Activated T-cell treated with anti-CD3 and anti-CD28 coated beads, Interleukin-2, amount 50 U/mL, for 72 hours (primary cell): ENCODE data around the gene SHISA2. TPM values are rescaled to one million over a fixed set of nuclear protein-coding genes. Genes with fewer than 3 reads are reported as not detected.

Source experiments
- ATAC-seq, 2 donors: fragments of 150-1000 bp; cut with Tn5 transposase; replicated peaks in 1 of 2; 2 replicates each; pipeline ENCODE4 v1.10.0; 2021; ENCODE audit warnings: moderate library complexity in 2 of 2, mild to moderate bottlenecking in 1 of 2
- DNase-seq, 2 donors: peaks; one replicate each; pipeline ENCODE4 v3.0.0; 2021 to 2022; ENCODE audit warnings: mixed read lengths in 1 of 2
- H3K27ac Mint-ChIP-seq: one replicate; pipeline ENCODE4 v1.8.0; 2022; ENCODE audit warnings: mild to moderate bottlenecking, moderate library complexity, mixed read lengths
- H3K27me3 Mint-ChIP-seq: one replicate; pipeline ENCODE4 v1.8.0; 2022; ENCODE audit warnings: low read depth, mixed read lengths
- H3K36me3 Mint-ChIP-seq, 2 donors: one replicate each; pipeline ENCODE4 v1.8.0; 2022; ENCODE audit warnings: mixed read lengths in 2 of 2, mild to moderate bottlenecking in 1 of 2; ENCODE audit not compliant: insufficient read depth in 2 of 2
- H3K4me1 Mint-ChIP-seq: one replicate; pipeline ENCODE4 v1.8.0; 2022; ENCODE audit warnings: low read depth, mixed read lengths
- H3K4me3 Mint-ChIP-seq, 2 donors: one replicate each; pipeline ENCODE4 v1.8.0; 2022; ENCODE audit warnings: mild to moderate bottlenecking in 2 of 2, mixed read lengths in 2 of 2, moderate library complexity in 2 of 2
- H3K9me3 Mint-ChIP-seq, 2 donors: one replicate each; pipeline ENCODE4 v1.8.0; 2022; ENCODE audit warnings: mixed read lengths in 2 of 2
- total RNA-seq, 2 donors: library from RNA; stranded (reverse); gene quantifications; one replicate each; pipeline ENCODE4 v1.2.3, GENCODE V29; 2022

Gene SHISA2
- total RNA-seq, 2 donors from 2014 or later, result 0.07 to 0.19 TPM

DNA sequence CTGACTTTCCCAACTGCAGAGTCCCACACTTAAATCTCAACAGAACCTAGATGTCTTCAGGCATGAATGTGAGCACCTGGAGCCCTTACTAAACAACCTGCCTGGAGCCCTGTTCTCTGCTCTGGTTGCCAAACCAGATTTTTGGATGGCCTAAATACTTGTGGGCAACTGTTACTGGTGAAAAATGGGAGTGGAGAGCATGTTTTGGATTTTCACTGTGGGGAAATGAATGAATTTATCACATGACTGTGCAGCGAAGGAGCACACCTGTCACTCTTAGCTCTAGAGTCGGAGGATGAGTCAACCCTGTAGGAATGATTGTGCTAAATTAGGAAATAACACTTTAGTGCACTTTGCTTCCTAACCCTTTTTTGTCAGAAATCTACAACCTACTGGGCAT, 30.3 kb downstream of the SHISA2 start:
- H3K4me3 Mint-ChIP-seq, result no peak overlapping the region
- no peaks in the 10 kb centered on the region for H3K27me3 Mint-ChIP-seq
- DNase-seq (no peak), ATAC-seq (no peak)
- no peak overlapping the region for H3K27ac Mint-ChIP-seq
- H3K36me3 Mint-ChIP-seq, result peaks cover 1 to 6% of the 10 kb centered on the region in 2 donors
- H3K4me1 Mint-ChIP-seq, result peaks cover 18% of the 10 kb centered on the region
- no peaks in the 10 kb centered on the region for H3K9me3 Mint-ChIP-seq

DNA sequence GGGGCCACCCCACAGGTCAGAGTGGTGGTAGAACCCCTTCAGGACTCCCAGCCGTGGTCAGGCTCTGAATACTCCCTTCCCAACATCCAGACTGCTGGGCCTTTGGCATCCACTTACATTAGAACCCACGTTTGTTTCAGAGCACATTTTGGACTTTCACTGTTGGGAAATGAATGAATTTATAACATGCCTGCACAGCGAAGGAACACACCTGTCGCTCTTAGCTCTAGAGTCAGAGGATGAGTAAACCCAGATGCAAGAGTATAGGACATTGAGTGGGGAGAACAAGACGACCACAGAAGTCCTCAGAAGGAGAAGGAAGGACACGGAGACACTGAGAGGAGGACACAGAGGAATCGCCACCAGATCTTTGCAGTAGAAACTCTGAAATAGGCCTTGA, 30.9 kb downstream of the SHISA2 start:
- Mint-ChIP-seq H3K27me3 (no peaks in the 10 kb centered on the region), H3K4me3 (no peak overlapping the region), H3K27ac (no peak overlapping the region), H3K36me3 (peaks cover 1 to 6% of the 10 kb centered on the region in 2 donors), H3K9me3 (no peaks in the 10 kb centered on the region), H3K4me1 (peaks cover 18% of the 10 kb centered on the region)
- no peak for ATAC-seq
- DNase-seq, result no peak

DNA sequence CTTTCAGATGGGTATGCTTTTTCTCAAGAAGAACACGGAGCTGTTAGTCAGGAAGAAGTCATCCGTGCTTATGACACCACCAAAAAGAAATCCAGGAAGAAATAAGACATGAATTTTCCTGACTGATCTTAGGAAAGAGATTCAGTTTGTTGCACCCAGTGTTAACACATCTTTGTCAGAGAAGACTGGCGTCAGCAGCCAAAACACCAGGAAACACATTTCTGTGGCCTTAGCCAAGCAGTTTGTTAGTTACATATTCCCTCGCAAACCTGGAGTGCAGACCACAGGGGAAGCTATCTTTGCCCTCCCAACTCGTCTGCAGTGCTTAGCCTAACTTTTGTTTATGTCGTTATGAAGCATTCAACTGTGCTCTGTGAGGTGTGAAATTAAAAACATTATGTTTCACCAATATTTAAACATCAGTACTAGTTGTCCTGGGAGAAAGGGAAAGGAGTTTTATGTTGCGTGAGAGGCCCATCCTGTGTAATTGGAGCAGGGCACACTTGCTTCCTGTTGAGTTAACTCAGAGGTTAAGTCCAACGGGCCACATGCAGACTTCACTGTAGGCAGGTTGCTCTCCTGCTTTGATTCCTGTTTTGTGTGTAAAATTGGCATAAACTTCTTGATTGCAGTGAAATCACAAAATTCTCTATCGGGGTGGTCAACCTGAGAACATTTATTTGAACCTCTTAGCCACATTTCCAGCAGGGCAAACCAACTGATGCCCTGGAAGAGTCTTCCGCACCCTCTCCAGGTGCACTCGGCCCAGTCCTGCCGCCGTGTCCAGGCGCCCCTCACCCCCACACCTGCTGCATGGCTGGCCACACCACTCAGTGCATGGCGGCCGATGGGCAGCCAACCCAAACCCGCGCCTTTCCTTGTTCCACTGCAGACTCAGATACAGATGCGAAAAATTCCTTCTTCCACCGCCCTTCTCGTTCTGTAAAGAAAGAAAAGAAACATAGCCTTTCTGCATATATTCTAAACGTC, 31.6 kb downstream of the SHISA2 start:
- H3K27ac Mint-ChIP-seq, result no peak overlapping the region
- no peak overlapping the region for H3K4me3 Mint-ChIP-seq
- H3K27me3 Mint-ChIP-seq, result no peaks in the 10 kb centered on the region
- DNase-seq (no peak), ATAC-seq (no peak)
- H3K9me3 Mint-ChIP-seq, result no peaks in the 10 kb centered on the region
- peaks cover 1 to 6% of the 10 kb centered on the region in 2 donors for H3K36me3 Mint-ChIP-seq
- H3K4me1 Mint-ChIP-seq, result peaks cover 18% of the 10 kb centered on the region

DNA sequence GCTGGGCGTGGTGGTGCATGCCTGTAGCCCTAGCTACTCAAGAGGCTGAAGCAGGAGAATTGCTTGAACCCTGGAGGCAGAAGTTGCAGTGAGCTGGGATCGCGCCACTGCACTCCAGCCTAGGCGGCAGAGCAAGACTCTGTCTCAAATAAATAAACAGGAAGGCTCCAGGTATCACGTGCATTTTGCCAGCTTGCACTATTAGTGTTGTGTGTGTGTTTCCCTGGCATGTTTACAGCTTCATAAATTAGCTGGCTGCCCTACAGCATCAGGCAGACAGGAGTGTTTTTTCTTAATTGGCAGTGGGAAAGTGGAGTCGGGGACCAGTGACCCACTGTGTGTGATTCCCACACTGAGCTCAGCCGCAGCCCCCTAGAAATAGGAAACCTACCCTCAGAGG, 32.6 kb downstream of the SHISA2 start:
- H3K9me3 Mint-ChIP-seq, result peaks cover 0 to 2% of the 10 kb centered on the region in 2 donors
- H3K4me1 Mint-ChIP-seq, result peaks cover 18% of the 10 kb centered on the region
- peaks cover 1 to 6% of the 10 kb centered on the region in 2 donors for H3K36me3 Mint-ChIP-seq
- no peak overlapping the region for H3K27ac Mint-ChIP-seq
- no peak overlapping the region for H3K4me3 Mint-ChIP-seq
- no peaks in the 10 kb centered on the region for H3K27me3 Mint-ChIP-seq
- ATAC-seq, result no peak
- DNase-seq, result no peak

DNA sequence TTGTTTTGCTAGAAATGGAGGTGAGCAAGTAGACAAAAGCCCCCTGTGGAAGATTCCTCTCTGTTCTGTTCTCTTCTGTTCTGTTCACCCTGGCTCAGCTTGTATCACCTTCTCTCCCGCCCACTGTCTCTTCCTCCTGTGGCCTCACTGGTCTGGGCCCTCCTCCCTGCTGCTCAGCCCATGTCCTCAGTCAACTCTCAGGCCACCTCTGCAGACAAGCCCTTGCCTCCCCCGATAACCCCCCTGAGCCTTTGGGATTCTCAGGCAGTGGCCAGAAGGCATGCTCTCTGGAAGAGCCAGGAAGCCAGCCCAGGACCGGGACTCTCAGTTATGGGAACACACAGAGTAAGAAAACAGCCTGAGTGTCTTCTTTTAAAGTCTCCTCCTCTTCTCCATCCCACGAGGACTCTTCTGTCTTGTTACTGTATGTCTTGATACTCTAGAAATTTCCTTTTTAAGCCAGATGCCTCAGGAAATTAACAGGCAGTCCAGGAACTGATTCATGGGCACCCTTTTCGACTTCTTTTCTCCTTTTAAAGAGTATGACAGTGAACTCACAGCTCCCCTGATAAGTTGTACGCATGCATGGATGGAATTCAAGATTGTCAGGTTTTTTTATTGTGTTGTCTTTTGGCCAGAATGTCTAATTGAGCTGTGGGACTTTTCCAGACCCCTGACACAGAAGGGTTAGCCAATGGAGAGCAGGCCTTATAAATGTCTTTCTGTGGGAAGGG, 33.7 kb downstream of the SHISA2 start:
- ATAC-seq (peak in 1 of 2 donors; percentile 28), DNase-seq (no peak)
- H3K27me3 Mint-ChIP-seq, result no peaks in the 10 kb centered on the region
- peaks cover 0 to 4% of the 10 kb centered on the region in 2 donors for H3K9me3 Mint-ChIP-seq
- no peak overlapping the region for H3K4me3 Mint-ChIP-seq
- H3K27ac Mint-ChIP-seq, result peak overlapping the region; percentile 41
- H3K4me1 Mint-ChIP-seq, result peaks cover 22% of the 10 kb centered on the region
- peaks cover 1 to 9% of the 10 kb centered on the region in 2 donors for H3K36me3 Mint-ChIP-seq

DNA sequence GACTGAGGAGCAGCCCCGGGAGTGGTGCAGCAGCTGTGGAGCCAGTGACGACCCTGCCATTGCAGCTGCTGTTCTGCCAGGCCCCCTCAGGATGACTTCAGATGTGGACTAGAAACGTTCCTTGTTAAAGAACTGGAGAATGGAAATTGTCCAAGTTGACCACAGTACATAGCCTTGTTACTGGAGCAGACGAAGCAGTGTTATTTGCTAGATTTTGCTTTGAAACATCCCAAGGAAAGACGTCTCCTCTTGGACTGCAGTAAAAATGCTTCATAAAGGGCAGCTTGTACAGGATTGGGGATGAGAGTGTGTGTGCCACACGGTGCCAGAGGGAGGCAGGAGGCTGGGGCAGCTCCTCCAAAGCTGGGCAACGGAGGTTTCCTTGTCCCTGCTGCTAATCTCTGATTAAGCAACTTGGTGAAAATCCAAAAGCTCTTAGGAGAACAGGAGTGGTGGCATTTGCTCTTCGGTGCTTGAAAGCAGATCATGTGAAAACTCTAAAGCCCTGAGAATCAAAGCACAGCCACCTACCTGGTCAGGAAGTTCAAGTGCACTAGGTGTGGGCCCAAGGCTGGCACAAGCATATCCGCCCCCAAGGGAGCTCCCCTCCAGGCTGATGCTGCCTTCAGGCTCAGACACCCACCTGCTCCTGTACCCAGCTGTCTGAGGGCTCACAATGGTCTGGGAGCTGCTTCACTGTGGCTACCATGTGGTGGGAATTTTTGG, 34.5 kb downstream of the SHISA2 start:
- Mint-ChIP-seq H3K27ac (no peak overlapping the region), H3K36me3 (peaks cover 1 to 9% of the 10 kb centered on the region in 2 donors), H3K4me3 (no peak overlapping the region), H3K4me1 (peaks cover 22% of the 10 kb centered on the region), H3K27me3 (no peaks in the 10 kb centered on the region), H3K9me3 (peaks cover 0 to 4% of the 10 kb centered on the region in 2 donors)
- ATAC-seq (peak in 1 of 2 donors; percentile 58), DNase-seq (no peak)

DNA sequence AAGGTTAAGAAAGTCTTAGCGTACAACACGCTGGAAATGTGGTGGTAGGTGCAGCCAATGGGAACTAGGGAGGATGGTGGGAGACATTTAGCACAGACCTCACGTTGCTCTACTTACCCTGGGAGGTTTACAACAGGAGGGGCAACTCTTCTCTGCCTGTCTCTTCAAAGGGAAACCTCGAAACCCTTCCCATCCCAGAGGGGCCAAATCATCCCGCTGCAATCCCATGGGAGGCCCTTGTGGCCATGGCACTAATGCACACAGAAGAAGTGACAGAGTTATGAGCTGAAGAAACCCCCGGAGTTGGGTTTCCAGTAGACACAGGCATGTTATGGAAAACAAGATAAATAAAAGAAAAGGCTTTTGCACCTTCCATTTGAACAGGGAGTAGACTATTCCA, 35.6 kb downstream of the SHISA2 start:
- Mint-ChIP-seq H3K4me1 (peaks cover 22% of the 10 kb centered on the region), H3K4me3 (no peak overlapping the region), H3K36me3 (peaks cover 0 to 9% of the 10 kb centered on the region in 2 donors), H3K27ac (no peak overlapping the region), H3K27me3 (no peaks in the 10 kb centered on the region), H3K9me3 (peaks cover 0 to 4% of the 10 kb centered on the region in 2 donors)
- ATAC-seq, result no peak
- DNase-seq, result no peak

DNA sequence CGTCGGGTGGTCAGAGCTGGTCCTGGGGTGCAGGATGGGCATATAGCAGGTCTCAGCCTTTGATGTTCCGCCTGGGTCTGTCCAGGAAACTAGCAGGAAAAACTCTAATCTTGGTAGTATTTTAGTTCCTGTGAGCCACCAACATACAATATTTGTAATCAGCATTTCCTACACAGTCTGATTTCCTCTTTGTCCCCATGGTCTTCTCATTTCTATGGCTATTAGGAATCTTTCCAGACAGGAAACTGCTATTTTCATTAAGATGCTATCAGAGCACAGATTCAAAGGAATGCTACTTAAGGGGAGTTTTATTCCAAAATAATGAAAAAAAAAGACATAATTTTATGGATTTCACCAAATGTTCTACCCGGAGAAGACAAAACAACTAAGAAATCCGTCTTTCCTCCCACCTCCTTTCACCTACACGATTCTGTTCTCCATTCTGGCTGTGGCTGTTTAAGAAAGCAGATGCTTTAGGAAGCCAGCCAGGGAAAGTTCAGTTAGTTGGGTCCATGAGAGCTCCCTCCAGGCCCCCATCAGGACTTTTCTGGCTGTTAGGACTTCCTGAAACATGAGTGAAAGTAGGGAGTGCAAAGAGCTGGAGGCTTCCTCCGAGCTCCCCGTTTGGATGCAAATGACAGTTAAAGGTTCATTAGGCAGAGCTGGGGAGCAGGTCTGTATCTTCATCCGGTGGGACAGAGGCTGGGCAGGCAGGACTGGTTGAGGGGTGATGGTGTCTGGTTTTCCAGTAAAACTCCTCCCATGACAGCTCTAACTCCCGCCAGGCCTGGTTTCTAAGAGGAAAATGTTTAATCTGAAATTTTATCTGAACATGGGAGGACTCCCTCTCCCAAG, 36.3 kb downstream of the SHISA2 start:
- no peak overlapping the region for H3K27ac Mint-ChIP-seq
- H3K4me3 Mint-ChIP-seq, result no peak overlapping the region
- DNase-seq (no peak), ATAC-seq (no peak)
- peaks cover 22% of the 10 kb centered on the region for H3K4me1 Mint-ChIP-seq
- peaks cover 0 to 4% of the 10 kb centered on the region in 2 donors for H3K9me3 Mint-ChIP-seq
- H3K36me3 Mint-ChIP-seq, result peaks cover 0 to 4% of the 10 kb centered on the region in 2 donors
- H3K27me3 Mint-ChIP-seq, result no peaks in the 10 kb centered on the region

DNA sequence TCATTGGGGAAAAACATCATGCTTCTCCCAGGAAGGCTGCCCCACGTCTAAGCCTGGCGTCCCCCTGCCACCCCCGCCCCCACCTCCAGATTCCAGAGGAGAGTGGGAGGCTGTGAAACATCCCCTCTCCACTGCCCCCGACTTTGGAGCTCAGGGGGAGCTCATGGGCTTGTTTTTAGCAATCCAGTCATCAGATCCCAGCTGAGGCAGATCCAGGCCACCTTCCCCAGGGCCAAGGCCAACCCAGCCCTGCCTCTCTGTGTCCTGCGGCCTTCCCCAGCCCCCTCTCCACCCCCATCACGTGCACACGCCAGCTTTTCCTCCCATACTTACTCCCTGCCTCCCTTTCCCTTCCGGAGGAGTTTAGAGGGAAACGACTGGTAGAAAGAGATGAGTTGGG, 38.8 kb downstream of the SHISA2 start:
- Mint-ChIP-seq H3K27ac (no peak overlapping the region), H3K27me3 (no peaks in the 10 kb centered on the region), H3K9me3 (peaks cover 0 to 4% of the 10 kb centered on the region in 2 donors), H3K4me3 (peak overlapping the region; percentile 74 to 81), H3K36me3 (peaks cover 0 to 3% of the 10 kb centered on the region in 2 donors), H3K4me1 (peaks cover 17% of the 10 kb centered on the region)
- DNase-seq (no peak), ATAC-seq (no peak)

DNA sequence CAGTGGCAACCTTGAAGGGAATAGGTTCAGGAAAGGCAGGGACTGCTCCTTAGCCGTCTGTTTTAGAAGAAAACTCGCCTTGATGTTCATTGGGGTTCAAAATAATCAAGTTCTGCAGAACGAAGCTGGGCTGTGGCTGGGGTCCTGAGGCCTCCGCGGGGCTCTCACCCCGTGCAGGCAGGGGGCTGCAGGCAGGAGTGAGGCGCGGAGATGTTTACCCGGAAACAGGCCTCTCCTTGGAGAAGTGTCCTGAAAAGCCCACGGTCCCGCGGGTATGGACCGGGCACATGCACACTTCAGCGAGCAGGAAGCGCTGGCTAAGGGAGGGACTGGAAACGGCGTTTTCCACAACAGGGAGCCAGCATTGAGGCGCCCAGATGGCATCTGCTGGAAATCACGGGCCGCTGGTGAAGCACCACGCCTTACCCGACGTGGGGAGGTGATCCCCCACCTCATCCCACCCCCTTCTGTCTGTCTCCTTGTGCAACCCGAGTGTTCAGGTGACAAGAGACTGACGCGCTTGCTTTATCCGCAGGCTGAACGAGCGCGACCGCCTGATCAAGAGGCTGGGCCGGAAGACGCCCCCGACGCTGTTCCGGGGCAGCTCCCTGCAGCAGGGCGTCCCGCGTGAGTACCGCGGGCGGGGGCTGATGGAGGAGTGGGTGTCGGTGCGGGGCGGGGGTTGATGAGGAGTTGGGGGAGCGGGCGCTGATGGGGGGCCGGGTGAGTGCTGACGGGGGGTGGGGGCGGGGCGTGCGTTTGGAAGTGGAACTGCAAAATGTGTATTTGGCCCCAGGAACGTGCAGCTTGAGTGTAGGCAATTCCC, 39.6 kb downstream of the SHISA2 start:
- peak; percentile 60 to 61 for DNase-seq
- peak; percentile 88 to 93 for ATAC-seq
- Mint-ChIP-seq H3K27me3 (no peaks in the 10 kb centered on the region), H3K4me1 (peaks cover 17% of the 10 kb centered on the region), H3K4me3 (peak overlapping the region; percentile 74 to 81), H3K27ac (peak overlapping the region; percentile 25), H3K9me3 (peaks cover 0 to 4% of the 10 kb centered on the region in 2 donors), H3K36me3 (peaks cover 0 to 5% of the 10 kb centered on the region in 2 donors)

DNA sequence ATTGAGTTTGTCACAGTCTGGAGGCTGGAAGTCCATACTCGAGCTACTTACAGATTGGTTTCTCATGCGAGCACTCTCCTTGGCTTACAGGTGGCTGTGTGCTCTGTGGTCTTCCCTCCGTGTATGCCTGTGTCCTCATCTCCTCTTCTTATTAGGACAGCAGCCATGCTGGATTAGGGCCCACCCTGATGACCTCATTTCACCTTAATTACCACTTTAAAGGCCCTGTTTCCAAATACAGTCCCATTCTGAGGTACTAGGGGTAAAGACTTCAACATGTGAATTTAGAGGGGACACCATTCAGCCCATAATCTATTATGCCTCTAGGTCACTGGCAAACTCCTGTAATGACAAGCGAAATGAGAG, 40.6 kb downstream of the SHISA2 start:
- Mint-ChIP-seq H3K4me1 (peaks cover 15% of the 10 kb centered on the region), H3K36me3 (peaks cover 0 to 6% of the 10 kb centered on the region in 2 donors), H3K4me3 (peak overlapping the region in 1 of 2 donors; percentile 81), H3K27me3 (no peaks in the 10 kb centered on the region), H3K9me3 (peaks cover 0 to 4% of the 10 kb centered on the region in 2 donors), H3K27ac (no peak overlapping the region)
- DNase-seq (no peak), ATAC-seq (no peak)
